H1 (cell line): Measurements from ENCODE around the gene JMJD8.

Source experiments
- ATF3 ChIP-seq: IDR thresholded peaks from 2 replicates; pipeline ENCODE4 v1.6.1; 2011; ENCODE audit warnings: low read depth, mild to moderate bottlenecking, low read length; ENCODE audit not compliant: insufficient read depth
- CHD2 ChIP-seq: IDR thresholded peaks from 2 replicates; pipeline ENCODE4 v1.6.1; 2012; ENCODE audit warnings: low read length, improper control_type of control experiment
- JUN ChIP-seq: IDR thresholded peaks from 2 replicates; pipeline ENCODE4 v1.6.1; 2011; ENCODE audit warnings: low read depth, mild to moderate bottlenecking, improper control_type of control experiment, low read length
- MAFK ChIP-seq: IDR thresholded peaks from 2 replicates; pipeline ENCODE4 v1.6.1; 2012; ENCODE audit warnings: low read depth, mild to moderate bottlenecking, improper control_type of control experiment, low read length
- SUZ12 ChIP-seq: fragments of 200-600 bp; sonication (generic); IDR thresholded peaks from 2 replicates; pipeline ENCODE4 v1.6.1; 2012; ENCODE audit warnings: mild to moderate bottlenecking, inconsistent platforms, low read length, moderate library complexity, mixed read lengths
- YY1 ChIP-seq: IDR thresholded peaks from 2 replicates; pipeline ENCODE4 v1.6.1; 2011; ENCODE audit warnings: low read depth, mild to moderate bottlenecking, low read length

- TF ChIP-seq JUN (no peak), CHD2 (no peak), ATF3 (no peak), MAFK (no peak), SUZ12 (no peak), YY1 (no peak)
Measured at GRCh38 chr16:728131-728889, 44.2 kb upstream of the JMJD8 start.
